Measurements from ENCODE around the gene PTGES2.

- no peak for TF ChIP-seq CTCF (IDR thresholded peaks at IDR 0.05; ENCODE audit: low read depth, low read length, poor library complexity, severe bottlenecking)
- TF ChIP-seq EZH2phosphoT487 (IDR thresholded peaks at IDR 0.05; ENCODE audit: borderline replicate concordance, low read length): no peak
Measured at GRCh38 chr9:128106940-128107467, 20.5 kb downstream of the PTGES2 start.
